Subcutaneous adipose tissue (tissue), 4 donors: Measurements from ENCODE around the gene QSOX2. TPM values are rescaled to one million over a fixed set of nuclear protein-coding genes. Genes with fewer than 3 reads are reported as not detected.

Experiments used
- total RNA-seq, 4 donors: library from RNA; depleted of rRNA; stranded (reverse); fragments of >200 nt; gene quantifications; one replicate each; pipeline ENCODE4 v1.1.0, GENCODE V29; 2016
- TF ChIP-seq, protein P1 (sequence below): fragments of 450-650 bp; IDR thresholded peaks from one replicate; pipeline ENCODE4 v1.5.1; 2016; ENCODE audit warnings: low read depth, mild to moderate bottlenecking, control low read depth, antibody characterized with exemption, moderate library complexity

QSOX2 gene
- total RNA-seq, 4 donors from 2014 or later = 3.7 to 5.3 (median 4.5) TPM

DNA sequence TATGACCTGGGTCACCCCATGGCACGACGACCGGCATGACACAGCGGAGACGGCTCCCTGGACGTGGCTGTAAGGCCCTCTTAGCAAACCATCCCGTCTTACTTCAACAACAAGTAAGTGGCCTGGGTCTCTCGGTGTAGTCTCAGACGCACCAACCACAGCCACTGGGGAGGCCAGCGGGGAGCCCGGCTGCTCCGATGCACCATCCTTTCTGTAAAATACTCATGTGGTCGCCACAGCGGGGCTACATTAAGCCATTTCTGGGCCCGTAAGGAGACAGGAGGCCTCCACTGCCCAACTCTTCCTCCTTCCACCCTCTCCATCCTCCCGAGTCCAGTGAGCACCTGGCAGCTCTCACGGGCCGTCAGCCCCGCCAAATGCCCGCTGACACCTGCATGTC, 4.7 kb downstream of the QSOX2 start:
- TF ChIP-seq, protein P1, sequence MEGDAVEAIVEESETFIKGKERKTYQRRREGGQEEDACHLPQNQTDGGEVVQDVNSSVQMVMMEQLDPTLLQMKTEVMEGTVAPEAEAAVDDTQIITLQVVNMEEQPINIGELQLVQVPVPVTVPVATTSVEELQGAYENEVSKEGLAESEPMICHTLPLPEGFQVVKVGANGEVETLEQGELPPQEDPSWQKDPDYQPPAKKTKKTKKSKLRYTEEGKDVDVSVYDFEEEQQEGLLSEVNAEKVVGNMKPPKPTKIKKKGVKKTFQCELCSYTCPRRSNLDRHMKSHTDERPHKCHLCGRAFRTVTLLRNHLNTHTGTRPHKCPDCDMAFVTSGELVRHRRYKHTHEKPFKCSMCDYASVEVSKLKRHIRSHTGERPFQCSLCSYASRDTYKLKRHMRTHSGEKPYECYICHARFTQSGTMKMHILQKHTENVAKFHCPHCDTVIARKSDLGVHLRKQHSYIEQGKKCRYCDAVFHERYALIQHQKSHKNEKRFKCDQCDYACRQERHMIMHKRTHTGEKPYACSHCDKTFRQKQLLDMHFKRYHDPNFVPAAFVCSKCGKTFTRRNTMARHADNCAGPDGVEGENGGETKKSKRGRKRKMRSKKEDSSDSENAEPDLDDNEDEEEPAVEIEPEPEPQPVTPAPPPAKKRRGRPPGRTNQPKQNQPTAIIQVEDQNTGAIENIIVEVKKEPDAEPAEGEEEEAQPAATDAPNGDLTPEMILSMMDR = no peak

DNA sequence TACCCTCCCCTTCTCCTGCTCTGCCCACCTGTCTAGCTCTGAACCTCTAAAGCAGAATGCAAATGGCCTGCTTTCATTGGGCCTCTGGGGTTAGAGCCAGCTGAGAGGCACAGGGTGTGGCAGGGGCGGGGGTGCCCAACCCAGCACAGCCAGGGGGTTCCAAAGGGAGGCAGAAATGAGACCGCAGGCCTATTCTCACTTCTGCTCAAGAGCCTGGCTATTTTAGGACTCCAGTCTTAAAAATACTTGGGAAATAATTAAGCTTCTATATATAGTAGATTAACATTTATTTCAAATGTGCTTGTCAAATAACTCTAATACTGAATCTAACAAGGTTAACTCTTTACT, 5.7 kb downstream of the QSOX2 start:
- TF ChIP-seq, protein P1 = no peak

DNA sequence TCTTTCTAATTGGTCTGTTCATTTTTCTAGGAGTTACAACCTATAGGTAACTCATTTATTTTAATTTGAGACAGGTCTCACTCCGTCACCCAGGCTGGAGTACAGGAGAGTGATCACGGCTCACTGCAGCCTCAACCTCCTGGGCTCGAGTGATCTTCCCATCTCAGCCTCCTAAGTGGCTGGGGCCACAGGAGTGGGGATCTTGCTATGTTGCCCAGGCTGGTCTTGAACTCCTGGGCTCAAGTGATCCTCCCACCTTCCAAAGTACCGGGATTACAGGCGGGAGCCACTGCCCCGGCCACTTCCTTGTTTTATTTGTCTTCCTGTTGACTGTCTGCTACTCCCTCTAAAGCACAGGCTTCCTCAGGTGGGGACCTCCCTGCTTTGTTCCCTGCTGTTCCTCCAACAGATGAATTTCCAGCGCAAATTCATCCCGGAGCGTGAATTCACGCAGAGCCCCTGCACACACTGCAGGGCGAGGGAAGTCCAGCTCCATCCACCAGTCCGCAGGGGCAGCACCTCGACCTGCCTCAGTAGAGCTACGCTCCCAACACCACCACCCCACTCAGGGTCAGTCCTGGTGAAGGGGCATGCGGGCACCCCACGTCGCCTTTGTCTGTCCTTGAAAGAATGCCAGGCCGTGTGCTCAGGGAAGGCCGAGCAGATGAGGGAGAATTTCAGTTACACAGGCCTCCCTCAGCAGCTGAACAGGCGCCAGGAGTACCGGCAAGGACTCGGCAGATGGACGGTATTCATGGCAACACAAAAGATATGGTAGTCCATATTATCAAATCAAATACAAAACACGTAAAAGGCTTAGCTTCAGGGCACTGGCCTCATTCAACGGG, 6.3 kb downstream of the QSOX2 start:
- TF ChIP-seq, protein P1 = no peak

DNA sequence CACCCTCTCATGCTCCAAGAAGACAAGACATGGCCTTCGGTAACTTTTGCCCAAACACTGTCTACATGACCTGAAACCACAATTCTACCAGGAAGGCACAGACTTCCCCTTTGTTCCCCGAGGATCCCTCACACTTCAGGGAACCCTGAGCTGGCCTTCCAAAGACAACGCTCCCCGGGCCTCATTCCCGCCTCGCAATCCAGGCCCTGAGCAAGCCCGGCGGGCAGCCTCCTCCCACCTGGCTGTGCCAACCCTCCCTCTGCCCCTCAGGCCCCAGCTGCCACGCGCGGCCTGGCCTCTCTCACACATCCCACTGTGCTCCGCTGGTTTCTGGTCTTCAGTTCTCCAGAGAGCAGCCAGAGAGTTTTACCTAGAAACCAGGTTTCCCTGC, 7.3 kb downstream of the QSOX2 start:
- TF ChIP-seq, protein P1 = no peak

DNA sequence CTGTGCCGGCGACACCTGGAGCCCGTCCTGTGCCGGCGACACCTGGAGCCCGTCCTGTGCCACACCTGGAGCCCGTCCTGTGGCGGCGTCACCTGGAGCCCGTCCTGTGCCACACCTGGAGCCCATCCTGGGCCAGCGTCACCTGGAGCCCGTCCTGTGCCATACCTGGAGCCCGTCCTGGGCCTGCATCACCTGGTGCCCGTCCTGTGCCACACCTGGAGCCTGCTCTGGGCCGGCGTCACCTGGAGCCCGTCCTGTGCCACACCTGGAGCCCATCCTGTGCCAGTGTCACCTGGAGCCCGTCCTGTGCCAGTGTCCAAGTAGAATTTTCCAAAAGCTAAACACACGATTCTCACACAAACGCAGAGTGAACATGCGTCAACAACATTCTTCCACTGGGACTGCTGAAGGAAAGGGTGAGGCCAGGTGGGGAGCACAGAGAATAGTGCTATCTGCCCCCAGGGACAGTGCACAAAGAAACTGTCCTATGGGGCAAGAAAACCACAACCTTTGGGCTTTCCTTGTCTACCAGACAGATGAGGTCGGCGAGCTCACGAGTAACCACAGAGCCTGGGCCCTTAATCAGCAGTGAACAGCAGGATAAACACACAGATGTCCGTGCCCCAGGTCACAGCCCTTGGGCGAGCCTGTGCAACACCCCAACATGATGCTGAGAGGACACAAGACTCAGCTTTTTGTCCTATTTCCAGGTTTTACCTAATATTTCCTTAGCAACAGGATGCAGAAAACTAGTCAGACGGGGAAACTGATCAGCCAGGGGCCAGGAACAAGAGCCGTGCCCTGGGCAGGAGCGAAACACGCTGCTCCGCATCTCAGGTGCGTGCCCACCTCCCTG, 7.9 kb downstream of the QSOX2 start:
- TF ChIP-seq, protein P1 = no peak

DNA sequence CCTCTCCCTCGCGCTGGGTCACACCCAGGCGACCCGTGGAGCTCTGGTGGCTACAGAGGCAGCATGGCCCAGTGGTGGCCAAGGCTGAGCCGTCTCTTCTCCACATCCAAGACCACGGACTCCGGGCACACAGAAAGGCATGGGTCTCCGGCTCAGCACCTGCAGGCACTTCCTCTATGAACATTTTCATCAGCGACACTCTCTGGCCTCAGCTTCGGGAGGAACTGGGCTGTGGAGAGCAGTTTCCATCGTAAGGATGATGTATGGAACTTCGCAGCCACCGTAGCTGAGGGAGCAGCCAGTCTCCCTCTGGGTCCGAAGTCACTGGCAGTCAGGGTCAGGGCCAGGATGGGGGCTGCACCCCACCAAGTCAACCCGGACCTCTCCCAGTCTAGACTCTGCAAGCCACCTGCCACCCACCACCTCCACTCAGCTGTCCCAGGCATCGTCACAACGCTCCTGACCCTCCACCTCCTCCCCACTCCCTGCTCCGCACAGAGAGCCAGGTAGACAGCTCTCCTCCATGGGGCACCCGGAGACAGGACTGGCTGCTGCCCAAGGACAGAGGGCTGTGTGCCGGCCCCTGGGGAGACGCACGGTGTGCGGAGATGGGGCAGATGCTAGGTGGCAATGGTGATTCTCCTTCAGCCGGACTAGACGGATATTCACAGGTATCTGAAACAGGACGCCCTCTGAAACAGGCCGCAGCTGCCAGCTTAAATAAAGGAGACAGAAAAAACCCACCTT, 9.7 kb downstream of the QSOX2 start:
- TF ChIP-seq, protein P1 = no peak

DNA sequence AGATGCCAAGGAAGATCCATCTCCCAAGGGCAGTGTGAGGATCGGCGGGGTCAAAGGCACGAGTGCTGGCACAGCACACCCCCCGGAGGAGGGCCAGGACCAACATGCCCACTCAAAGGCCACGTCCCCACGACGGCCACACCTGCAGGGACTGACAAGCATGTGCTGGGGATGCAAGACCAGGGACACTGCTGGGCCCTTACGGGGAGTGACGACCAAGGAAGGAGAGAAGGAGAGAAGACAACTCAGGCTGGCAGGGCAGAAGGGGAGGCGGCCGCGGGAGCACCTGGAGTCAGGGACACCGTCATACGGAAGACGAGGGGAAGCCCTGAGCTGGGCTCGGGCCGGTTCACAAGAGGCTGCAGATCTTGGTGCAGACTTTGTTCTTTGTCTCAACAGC, 10.4 kb downstream of the QSOX2 start:
- TF ChIP-seq, protein P1 = no peak
